Loucy (cell line): ENCODE measurements around the gene SNX13.

Experiments used
- EZH2phosphoT487 ChIP-seq: fragments of 200-600 bp; IDR thresholded peaks from 2 replicates; pipeline ENCODE4 v1.6.1; 2018; ENCODE audit warnings: antibody characterized with exemption, mild to moderate bottlenecking, moderate library complexity, borderline replicate concordance
- TF ChIP-seq, protein P1 (sequence below): fragments of 200-600 bp; sonication (generic); conservative IDR thresholded peaks from 2 replicates; pipeline ENCODE4 v1.5.1; 2014; ENCODE audit warnings: mild to moderate bottlenecking, antibody characterized with exemption, low read length

DNA sequence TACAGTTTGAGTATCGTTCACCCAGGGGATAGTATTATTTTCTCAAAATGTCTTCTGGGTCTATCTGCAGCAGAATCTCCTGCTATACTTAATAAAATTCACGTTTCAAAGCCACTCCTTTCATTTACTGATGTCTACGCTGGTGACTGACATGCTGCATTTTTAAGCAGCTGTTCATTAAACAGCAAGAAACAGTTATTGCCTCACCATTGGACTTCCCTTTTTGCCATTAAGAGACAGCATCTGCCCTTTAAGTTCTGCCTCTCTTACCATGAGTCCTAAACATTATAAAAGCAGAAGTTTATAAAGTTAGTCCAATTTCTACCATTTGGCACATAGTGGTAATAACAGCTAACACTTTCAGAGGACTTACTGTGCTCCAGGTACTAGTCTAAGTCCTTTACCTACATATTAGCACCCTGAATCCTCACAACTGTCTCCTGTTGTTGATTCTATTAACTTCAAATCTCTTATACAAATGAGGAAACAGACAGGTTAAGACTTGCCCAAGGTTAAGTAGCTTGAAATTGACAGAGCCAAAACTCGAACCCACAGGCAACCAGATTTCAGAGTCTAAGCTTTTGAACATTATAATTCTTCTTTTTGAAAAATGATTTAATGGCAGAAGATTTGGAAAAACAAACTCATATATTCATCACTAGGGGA is 169.5 kb downstream of the SNX13 start:
- TF ChIP-seq, protein P1, sequence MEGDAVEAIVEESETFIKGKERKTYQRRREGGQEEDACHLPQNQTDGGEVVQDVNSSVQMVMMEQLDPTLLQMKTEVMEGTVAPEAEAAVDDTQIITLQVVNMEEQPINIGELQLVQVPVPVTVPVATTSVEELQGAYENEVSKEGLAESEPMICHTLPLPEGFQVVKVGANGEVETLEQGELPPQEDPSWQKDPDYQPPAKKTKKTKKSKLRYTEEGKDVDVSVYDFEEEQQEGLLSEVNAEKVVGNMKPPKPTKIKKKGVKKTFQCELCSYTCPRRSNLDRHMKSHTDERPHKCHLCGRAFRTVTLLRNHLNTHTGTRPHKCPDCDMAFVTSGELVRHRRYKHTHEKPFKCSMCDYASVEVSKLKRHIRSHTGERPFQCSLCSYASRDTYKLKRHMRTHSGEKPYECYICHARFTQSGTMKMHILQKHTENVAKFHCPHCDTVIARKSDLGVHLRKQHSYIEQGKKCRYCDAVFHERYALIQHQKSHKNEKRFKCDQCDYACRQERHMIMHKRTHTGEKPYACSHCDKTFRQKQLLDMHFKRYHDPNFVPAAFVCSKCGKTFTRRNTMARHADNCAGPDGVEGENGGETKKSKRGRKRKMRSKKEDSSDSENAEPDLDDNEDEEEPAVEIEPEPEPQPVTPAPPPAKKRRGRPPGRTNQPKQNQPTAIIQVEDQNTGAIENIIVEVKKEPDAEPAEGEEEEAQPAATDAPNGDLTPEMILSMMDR: no peak
- no peak for TF ChIP-seq EZH2phosphoT487
